Neural cell (in vitro differentiated cells): ENCODE measurements around the gene CLSTN2.

Source experiments
- EZH2 ChIP-seq: fragments of 200-600, 300-800 bp; shearing (Covaris generic), sonication (generic); IDR thresholded peaks from 2 replicates; pipeline ENCODE4 v1.6.1; 2014; ENCODE audit warnings: antibody characterized with exemption, low read length, borderline replicate concordance, mild to moderate bottlenecking; ENCODE audit not compliant: insufficient read depth, poor library complexity, severe bottlenecking
- POLR2AphosphoS5 ChIP-seq: IDR thresholded peaks from 2 replicates; pipeline ENCODE4 v1.6.1; 2012
- TAF1 ChIP-seq: IDR thresholded peaks from 2 replicates; pipeline ENCODE4 v1.6.1; 2012; ENCODE audit warnings: low read depth
- TF ChIP-seq, protein P1 (sequence below): fragments of 450-650 bp; IDR thresholded peaks from 2 replicates; pipeline ENCODE4 v1.5.1; 2014; ENCODE audit warnings: antibody characterized with exemption, mild to moderate bottlenecking, moderate library complexity; ENCODE audit not compliant: poor library complexity, severe bottlenecking

DNA sequence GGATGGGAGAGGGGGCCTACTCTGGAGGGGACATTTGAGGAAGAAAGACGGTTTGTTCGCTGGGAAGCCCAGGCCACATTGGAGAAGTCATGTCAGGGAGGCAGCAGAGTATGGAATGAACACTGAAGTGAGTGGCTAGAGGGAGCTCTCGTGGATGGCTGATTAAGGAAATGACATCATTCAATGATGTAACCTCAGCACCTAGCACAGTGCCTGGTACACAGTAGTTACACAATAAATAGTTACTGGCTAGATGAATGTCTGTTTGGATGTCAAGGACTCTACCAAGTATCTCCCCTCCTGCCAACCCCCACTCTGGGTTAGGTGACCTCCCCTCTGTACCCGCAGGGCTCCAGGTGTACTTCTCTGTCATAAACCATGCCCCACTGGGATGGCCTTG is 121.1 kb downstream of the CLSTN2 start:
- TF ChIP-seq, protein P1, sequence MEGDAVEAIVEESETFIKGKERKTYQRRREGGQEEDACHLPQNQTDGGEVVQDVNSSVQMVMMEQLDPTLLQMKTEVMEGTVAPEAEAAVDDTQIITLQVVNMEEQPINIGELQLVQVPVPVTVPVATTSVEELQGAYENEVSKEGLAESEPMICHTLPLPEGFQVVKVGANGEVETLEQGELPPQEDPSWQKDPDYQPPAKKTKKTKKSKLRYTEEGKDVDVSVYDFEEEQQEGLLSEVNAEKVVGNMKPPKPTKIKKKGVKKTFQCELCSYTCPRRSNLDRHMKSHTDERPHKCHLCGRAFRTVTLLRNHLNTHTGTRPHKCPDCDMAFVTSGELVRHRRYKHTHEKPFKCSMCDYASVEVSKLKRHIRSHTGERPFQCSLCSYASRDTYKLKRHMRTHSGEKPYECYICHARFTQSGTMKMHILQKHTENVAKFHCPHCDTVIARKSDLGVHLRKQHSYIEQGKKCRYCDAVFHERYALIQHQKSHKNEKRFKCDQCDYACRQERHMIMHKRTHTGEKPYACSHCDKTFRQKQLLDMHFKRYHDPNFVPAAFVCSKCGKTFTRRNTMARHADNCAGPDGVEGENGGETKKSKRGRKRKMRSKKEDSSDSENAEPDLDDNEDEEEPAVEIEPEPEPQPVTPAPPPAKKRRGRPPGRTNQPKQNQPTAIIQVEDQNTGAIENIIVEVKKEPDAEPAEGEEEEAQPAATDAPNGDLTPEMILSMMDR: no peak
- no peak for TF ChIP-seq EZH2
- TF ChIP-seq TAF1: no peak
- TF ChIP-seq POLR2AphosphoS5: no peak
